SK-N-SH treated with all-trans-retinoic acid at 6 μM for 48 hours (cell line): Measurements from ENCODE around the gene NLRP1.

ENCODE experiments used
- ATAC-seq: fragments of 200-7000 bp; cut with Tn5 transposase; 3 replicates; pipeline ENCODE4 v1.9.1; 2020; ENCODE audit warnings: mild to moderate bottlenecking, moderate library complexity
- ARNTL ChIP-seq: fragments of 450-650 bp; formaldehyde crosslinking; IDR thresholded peaks from 2 replicates; pipeline ENCODE4 v1.5.0; 2020; ENCODE audit warnings: low read depth, mild to moderate bottlenecking, moderate library complexity, borderline replicate concordance
- BACH2 ChIP-seq: fragments of 250-450 bp; sonication (Bioruptor Pico); IDR thresholded peaks from 2 replicates; pipeline ENCODE4 v1.9.0; 2021; ENCODE audit warnings: mild to moderate bottlenecking, borderline replicate concordance
- CREB5 ChIP-seq: fragments of 250-450 bp; sonication (Bioruptor Pico); IDR thresholded peaks from 2 replicates; pipeline ENCODE4 v1.5.1; 2020; ENCODE audit warnings: low read depth, mild to moderate bottlenecking, moderate library complexity
- CSDC2 ChIP-seq: fragments of 250-450 bp; sonication (Bioruptor Pico); IDR thresholded peaks from 2 replicates; pipeline ENCODE4 v1.5.0; 2020; ENCODE audit warnings: mild to moderate bottlenecking, moderate library complexity
- ESRRG ChIP-seq: fragments of 250-450 bp; sonication (Bioruptor Pico); IDR thresholded peaks from 2 replicates; pipeline ENCODE4 v1.6.1; 2021; ENCODE audit warnings: mild to moderate bottlenecking
- GLIS3 ChIP-seq: fragments of 250-450 bp; sonication (Bioruptor Pico); IDR thresholded peaks from 2 replicates; pipeline ENCODE4 v1.5.0; 2020; ENCODE audit warnings: mild to moderate bottlenecking, moderate library complexity
- ISL1 ChIP-seq: fragments of 250-450 bp; sonication (Bioruptor Pico); IDR thresholded peaks from 2 replicates; pipeline ENCODE4 v2.1.2; 2022; ENCODE audit warnings: mild to moderate bottlenecking, moderate library complexity
- OSR1 ChIP-seq: fragments of 250-450 bp; sonication (Bioruptor Pico); IDR thresholded peaks from 2 replicates; pipeline ENCODE4 v1.8.0; 2022; ENCODE audit warnings: moderate library complexity, mild to moderate bottlenecking, inconsistent platforms
- POU6F1 ChIP-seq: fragments of 250-450 bp; sonication (Bioruptor Pico); IDR thresholded peaks from 2 replicates; pipeline ENCODE4 v1.8.0; 2021; ENCODE audit warnings: low read depth, mild to moderate bottlenecking, moderate library complexity, borderline replicate concordance
- RARB ChIP-seq: fragments of 250-450 bp; sonication (Bioruptor Pico); IDR thresholded peaks from 2 replicates; pipeline ENCODE4 v1.8.0; 2021; ENCODE audit warnings: mild to moderate bottlenecking, moderate library complexity
- SNAI2 ChIP-seq: fragments of 250-450 bp; sonication (Bioruptor Pico); IDR thresholded peaks from 2 replicates; pipeline ENCODE4 v1.5.0; 2020; ENCODE audit warnings: mild to moderate bottlenecking, moderate library complexity
- TCF4 ChIP-seq: fragments of 250-450 bp; sonication (Bioruptor Pico); IDR thresholded peaks from 2 replicates; pipeline ENCODE4 v1.8.0; 2021; ENCODE audit warnings: mild to moderate bottlenecking, moderate library complexity, borderline replicate concordance
- TOX ChIP-seq: fragments of 250-450 bp; sonication (Bioruptor Pico); IDR thresholded peaks from 2 replicates; pipeline ENCODE4 v1.8.0; 2021; ENCODE audit warnings: mild to moderate bottlenecking, moderate library complexity, borderline replicate concordance
- ZC3H10 ChIP-seq: fragments of 250-450 bp; sonication (Bioruptor Pico); IDR thresholded peaks from 2 replicates; pipeline ENCODE4 v1.5.1; 2021; ENCODE audit warnings: mild to moderate bottlenecking, moderate library complexity
- ZFP3 ChIP-seq: fragments of 250-450 bp; sonication (Bioruptor Pico); IDR thresholded peaks from 2 replicates; pipeline ENCODE4 v1.5.0; 2020; ENCODE audit warnings: mild to moderate bottlenecking, moderate library complexity
- ZFP30 ChIP-seq: fragments of 450-650 bp; formaldehyde crosslinking; IDR thresholded peaks from 2 replicates; pipeline ENCODE4 v1.5.0; 2022; ENCODE audit warnings: mild to moderate bottlenecking, moderate library complexity
- ZNF70 ChIP-seq: fragments of 450-650 bp; formaldehyde crosslinking; IDR thresholded peaks from 2 replicates; pipeline ENCODE4 v1.5.0; 2020; ENCODE audit warnings: mild to moderate bottlenecking, moderate library complexity
- ZNF8 ChIP-seq: fragments of 450-650 bp; formaldehyde crosslinking; IDR thresholded peaks from 2 replicates; pipeline ENCODE4 v1.5.0; 2020; ENCODE audit warnings: mild to moderate bottlenecking, moderate library complexity
- TF ChIP-seq, protein P1 (sequence below): fragments of 250-450 bp; sonication (Bioruptor Pico); IDR thresholded peaks from 2 replicates; pipeline ENCODE4 v1.8.0; 2020; ENCODE audit warnings: mild to moderate bottlenecking, moderate library complexity, borderline replicate concordance
- TF ChIP-seq, protein P2 (sequence below): fragments of 250-450 bp; sonication (Bioruptor Pico); IDR thresholded peaks from 2 replicates; pipeline ENCODE4 v1.5.1; 2021; ENCODE audit warnings: mild to moderate bottlenecking, moderate library complexity
- TF ChIP-seq, protein P3 (sequence below): fragments of 250-450 bp; sonication (Bioruptor Pico); IDR thresholded peaks from 2 replicates; pipeline ENCODE4 v1.5.0; 2020; ENCODE audit warnings: mild to moderate bottlenecking, moderate library complexity

The NLRP1 gene

DNA sequence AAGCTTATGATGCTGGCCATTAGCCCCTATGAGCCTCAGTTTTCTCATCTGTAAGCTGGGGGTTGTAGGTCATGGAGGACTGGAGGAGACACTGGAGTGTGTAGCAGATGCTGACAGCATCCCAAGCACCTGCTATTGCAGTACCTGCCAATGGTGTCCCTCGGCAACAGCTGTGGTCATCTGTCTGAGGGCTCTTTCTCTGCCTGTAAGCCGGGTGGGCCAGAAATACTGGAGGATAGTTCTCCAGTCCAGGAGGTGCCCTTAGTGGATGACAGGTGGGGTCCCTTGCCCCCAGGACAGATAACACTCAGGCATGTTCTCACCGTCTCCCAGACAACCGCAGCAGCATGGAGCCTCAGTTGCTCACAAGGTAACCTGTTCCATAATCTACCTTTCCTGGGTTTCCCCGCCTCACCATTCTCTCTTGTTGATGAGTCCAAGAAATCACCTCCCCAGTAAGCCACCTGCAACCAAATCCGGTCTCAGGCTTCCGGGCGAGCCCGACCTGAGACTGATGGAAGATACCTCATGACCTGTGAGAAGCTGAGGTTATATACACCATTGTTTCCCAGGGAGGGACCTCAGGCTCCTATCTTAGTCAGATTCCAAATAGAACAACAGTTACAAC, 23.8 kb downstream of the NLRP1 start:
- no peak for ATAC-seq
- no peak for TF ChIP-seq RARB
- TF ChIP-seq TCF4: no peak
- TF ChIP-seq TOX (CRISPR knock-in tag): no peak
- no peak for TF ChIP-seq ESRRG (CRISPR knock-in tag)
- no peak for TF ChIP-seq ZC3H10 (CRISPR knock-in tag)
- no peak for TF ChIP-seq SNAI2 (CRISPR knock-in tag)
- TF ChIP-seq POU6F1 (CRISPR knock-in tag): no peak
- no peak for TF ChIP-seq GLIS3 (CRISPR knock-in tag)
- no peak for TF ChIP-seq ZFP30 (CRISPR knock-in tag)
- TF ChIP-seq BACH2: no peak
- TF ChIP-seq ZFP3 (CRISPR knock-in tag): no peak
- TF ChIP-seq, all 23 proteins: peak for 0

GRCh38 chr17:5558815-5559785, 25.2 kb downstream of the NLRP1 start:
- ATAC-seq: no peak
- no peak for TF ChIP-seq ZNF70
- TF ChIP-seq BACH2: no peak
- no peak for TF ChIP-seq ISL1 (CRISPR knock-in tag)
- TF ChIP-seq, all 23 proteins: peak for 0

DNA sequence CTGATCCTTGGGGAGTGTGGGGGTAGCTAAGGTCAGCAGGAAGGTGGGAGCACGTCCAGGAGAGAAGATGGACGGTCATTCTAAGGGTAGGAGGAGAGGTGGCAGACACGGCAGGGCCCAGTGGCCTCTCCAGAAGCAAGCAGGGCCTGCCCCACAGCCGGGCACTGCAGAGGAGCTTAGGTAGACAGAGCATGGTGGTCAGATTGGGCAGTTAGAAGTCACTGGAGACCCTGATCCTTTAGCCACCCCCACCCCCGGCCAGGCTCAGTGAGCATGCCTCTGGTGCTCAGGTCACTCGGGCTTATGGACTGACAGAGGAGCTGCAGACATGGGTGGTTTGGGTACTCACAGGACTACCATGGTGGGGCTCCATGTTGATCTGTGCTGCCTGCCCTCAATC, 26.3 kb downstream of the NLRP1 start:
- ATAC-seq: no peak
- no peak for TF ChIP-seq ARNTL
- no peak for TF ChIP-seq TCF4
- TF ChIP-seq, protein P1, sequence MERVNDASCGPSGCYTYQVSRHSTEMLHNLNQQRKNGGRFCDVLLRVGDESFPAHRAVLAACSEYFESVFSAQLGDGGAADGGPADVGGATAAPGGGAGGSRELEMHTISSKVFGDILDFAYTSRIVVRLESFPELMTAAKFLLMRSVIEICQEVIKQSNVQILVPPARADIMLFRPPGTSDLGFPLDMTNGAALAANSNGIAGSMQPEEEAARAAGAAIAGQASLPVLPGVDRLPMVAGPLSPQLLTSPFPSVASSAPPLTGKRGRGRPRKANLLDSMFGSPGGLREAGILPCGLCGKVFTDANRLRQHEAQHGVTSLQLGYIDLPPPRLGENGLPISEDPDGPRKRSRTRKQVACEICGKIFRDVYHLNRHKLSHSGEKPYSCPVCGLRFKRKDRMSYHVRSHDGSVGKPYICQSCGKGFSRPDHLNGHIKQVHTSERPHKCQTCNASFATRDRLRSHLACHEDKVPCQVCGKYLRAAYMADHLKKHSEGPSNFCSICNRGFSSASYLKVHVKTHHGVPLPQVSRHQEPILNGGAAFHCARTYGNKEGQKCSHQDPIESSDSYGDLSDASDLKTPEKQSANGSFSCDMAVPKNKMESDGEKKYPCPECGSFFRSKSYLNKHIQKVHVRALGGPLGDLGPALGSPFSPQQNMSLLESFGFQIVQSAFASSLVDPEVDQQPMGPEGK (CRISPR knock-in tag): no peak
- TF ChIP-seq ZC3H10 (CRISPR knock-in tag): no peak
- no peak for TF ChIP-seq CSDC2 (CRISPR knock-in tag)
- TF ChIP-seq, protein P2, sequence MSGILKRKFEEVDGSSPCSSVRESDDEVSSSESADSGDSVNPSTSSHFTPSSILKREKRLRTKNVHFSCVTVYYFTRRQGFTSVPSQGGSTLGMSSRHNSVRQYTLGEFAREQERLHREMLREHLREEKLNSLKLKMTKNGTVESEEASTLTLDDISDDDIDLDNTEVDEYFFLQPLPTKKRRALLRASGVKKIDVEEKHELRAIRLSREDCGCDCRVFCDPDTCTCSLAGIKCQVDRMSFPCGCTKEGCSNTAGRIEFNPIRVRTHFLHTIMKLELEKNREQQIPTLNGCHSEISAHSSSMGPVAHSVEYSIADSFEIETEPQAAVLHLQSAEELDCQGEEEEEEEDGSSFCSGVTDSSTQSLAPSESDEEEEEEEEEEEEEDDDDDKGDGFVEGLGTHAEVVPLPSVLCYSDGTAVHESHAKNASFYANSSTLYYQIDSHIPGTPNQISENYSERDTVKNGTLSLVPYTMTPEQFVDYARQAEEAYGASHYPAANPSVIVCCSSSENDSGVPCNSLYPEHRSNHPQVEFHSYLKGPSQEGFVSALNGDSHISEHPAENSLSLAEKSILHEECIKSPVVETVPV (CRISPR knock-in tag): no peak
- TF ChIP-seq OSR1 (CRISPR knock-in tag): no peak
- TF ChIP-seq POU6F1 (CRISPR knock-in tag): no peak
- no peak for TF ChIP-seq ZFP30 (CRISPR knock-in tag)
- TF ChIP-seq TOX (CRISPR knock-in tag): no peak
- TF ChIP-seq CREB5 (CRISPR knock-in tag): no peak
- no peak for TF ChIP-seq RARB
- no peak for TF ChIP-seq ISL1 (CRISPR knock-in tag)
- no peak for TF ChIP-seq SNAI2 (CRISPR knock-in tag)
- no peak for TF ChIP-seq ZNF8 (CRISPR knock-in tag)
- TF ChIP-seq, protein P3, sequence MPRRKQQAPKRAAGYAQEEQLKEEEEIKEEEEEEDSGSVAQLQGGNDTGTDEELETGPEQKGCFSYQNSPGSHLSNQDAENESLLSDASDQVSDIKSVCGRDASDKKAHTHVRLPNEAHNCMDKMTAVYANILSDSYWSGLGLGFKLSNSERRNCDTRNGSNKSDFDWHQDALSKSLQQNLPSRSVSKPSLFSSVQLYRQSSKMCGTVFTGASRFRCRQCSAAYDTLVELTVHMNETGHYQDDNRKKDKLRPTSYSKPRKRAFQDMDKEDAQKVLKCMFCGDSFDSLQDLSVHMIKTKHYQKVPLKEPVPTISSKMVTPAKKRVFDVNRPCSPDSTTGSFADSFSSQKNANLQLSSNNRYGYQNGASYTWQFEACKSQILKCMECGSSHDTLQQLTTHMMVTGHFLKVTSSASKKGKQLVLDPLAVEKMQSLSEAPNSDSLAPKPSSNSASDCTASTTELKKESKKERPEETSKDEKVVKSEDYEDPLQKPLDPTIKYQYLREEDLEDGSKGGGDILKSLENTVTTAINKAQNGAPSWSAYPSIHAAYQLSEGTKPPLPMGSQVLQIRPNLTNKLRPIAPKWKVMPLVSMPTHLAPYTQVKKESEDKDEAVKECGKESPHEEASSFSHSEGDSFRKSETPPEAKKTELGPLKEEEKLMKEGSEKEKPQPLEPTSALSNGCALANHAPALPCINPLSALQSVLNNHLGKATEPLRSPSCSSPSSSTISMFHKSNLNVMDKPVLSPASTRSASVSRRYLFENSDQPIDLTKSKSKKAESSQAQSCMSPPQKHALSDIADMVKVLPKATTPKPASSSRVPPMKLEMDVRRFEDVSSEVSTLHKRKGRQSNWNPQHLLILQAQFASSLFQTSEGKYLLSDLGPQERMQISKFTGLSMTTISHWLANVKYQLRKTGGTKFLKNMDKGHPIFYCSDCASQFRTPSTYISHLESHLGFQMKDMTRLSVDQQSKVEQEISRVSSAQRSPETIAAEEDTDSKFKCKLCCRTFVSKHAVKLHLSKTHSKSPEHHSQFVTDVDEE: no peak
- no peak for TF ChIP-seq ESRRG (CRISPR knock-in tag)
